Suppressor macrophage treated with lipopolysaccharide for 1 hour (primary cell): ENCODE results near the gene CHD6.

Source experiments
- DNase-seq, 3 donors: peaks; one replicate each; pipeline ENCODE4 v3.0.0-alpha.2; 2020 to 2022

The CHD6 gene

GRCh38 chr20:41622584-41622983, 4.4 kb upstream of the CHD6 start:
- DNase-seq: no peak

GRCh38 chr20:41621971-41622370, 3.8 kb upstream of the CHD6 start:
- DNase-seq: peak; percentile 65 to 71 (median 69)

GRCh38 chr20:41621421-41621820, 3.2 kb upstream of the CHD6 start:
- DNase-seq: no peak

- peak in 2 of 3 donors; percentile 7 to 22 for DNase-seq
Observed at GRCh38 chr20:41619360-41620100, 1.4 kb upstream of the CHD6 start.

GRCh38 chr20:41618807-41619311, 682 bp upstream of the CHD6 start:
- peak in 1 of 3 donors; percentile 14 for DNase-seq

- DNase-seq: peak; percentile 44 to 56 (median 49)
Observed at GRCh38 chr20:41617059-41617901, 897 bp downstream of the CHD6 start.

- no peak for DNase-seq
Observed at GRCh38 chr20:41616228-41616627, 1.9 kb downstream of the CHD6 start.

- no peak for DNase-seq
Observed at GRCh38 chr20:41615676-41616075, 2.5 kb downstream of the CHD6 start.

- DNase-seq: no peak
Observed at GRCh38 chr20:41615110-41615509, 3.1 kb downstream of the CHD6 start.

GRCh38 chr20:41613321-41613720, 4.9 kb downstream of the CHD6 start:
- no peak for DNase-seq

- peak in 2 of 3 donors; percentile 48 to 52 for DNase-seq
Observed at GRCh38 chr20:41609474-41609873, 8.7 kb downstream of the CHD6 start.

GRCh38 chr20:41608606-41609005, 9.6 kb downstream of the CHD6 start:
- no peak for DNase-seq

GRCh38 chr20:41607791-41608190, 10.4 kb downstream of the CHD6 start:
- DNase-seq: no peak

- no peak for DNase-seq
Observed at GRCh38 chr20:41604002-41604401, 14.2 kb downstream of the CHD6 start.

- no peak for DNase-seq
Observed at GRCh38 chr20:41601742-41602141, 16.4 kb downstream of the CHD6 start.

- DNase-seq: no peak
Observed at GRCh38 chr20:41600926-41601631, 17.1 kb downstream of the CHD6 start.

- no peak for DNase-seq
Observed at GRCh38 chr20:41599699-41600104, 18.5 kb downstream of the CHD6 start.

GRCh38 chr20:41598719-41599118, 19.5 kb downstream of the CHD6 start:
- no peak for DNase-seq

- DNase-seq: no peak
Observed at GRCh38 chr20:41594514-41595322, 23.5 kb downstream of the CHD6 start.

- DNase-seq: peak in 2 of 3 donors; percentile 25 to 37
Observed at GRCh38 chr20:41592516-41593216, 25.5 kb downstream of the CHD6 start.

GRCh38 chr20:41587956-41588355, 30.2 kb downstream of the CHD6 start:
- DNase-seq: no peak

- no peak for DNase-seq
Observed at GRCh38 chr20:41587523-41587922, 30.7 kb downstream of the CHD6 start.
